GM12873 (cell line): ENCODE results near the gene SORCS2.

Experiments
- TF ChIP-seq, protein P1 (sequence below): IDR thresholded peaks from 2 replicates; pipeline ENCODE4 v1.5.1; 2012; ENCODE audit warnings: low read depth, mild to moderate bottlenecking, moderate library complexity, low read length, control low read depth; ENCODE audit not compliant: insufficient read depth; ENCODE audit errors: missing control alignments

The SORCS2 gene

GRCh38 chr4:7750972-7751371 lies 558.6 kb downstream of the SORCS2 start:
- TF ChIP-seq, protein P1, sequence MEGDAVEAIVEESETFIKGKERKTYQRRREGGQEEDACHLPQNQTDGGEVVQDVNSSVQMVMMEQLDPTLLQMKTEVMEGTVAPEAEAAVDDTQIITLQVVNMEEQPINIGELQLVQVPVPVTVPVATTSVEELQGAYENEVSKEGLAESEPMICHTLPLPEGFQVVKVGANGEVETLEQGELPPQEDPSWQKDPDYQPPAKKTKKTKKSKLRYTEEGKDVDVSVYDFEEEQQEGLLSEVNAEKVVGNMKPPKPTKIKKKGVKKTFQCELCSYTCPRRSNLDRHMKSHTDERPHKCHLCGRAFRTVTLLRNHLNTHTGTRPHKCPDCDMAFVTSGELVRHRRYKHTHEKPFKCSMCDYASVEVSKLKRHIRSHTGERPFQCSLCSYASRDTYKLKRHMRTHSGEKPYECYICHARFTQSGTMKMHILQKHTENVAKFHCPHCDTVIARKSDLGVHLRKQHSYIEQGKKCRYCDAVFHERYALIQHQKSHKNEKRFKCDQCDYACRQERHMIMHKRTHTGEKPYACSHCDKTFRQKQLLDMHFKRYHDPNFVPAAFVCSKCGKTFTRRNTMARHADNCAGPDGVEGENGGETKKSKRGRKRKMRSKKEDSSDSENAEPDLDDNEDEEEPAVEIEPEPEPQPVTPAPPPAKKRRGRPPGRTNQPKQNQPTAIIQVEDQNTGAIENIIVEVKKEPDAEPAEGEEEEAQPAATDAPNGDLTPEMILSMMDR, result no peak

DNA sequence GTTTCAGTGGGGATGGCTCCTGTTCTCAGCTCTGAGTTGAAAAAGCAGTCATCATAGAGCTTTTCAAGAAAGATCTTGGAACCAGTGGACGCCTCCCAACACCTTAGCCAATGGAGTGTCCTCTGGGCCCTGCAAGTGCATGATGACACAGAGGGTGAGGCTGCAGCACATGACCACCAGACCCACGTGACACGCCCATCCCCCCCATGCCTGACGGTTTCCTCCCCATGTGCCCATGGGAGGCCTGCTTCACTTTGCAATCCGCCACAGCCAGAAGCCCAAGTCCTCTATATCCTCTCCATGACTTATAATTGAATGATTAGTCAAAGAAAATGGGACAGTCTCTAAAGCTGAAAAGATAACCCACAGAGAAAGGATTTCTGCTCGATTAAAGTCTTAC lies 560.3 kb downstream of the SORCS2 start:
- TF ChIP-seq, protein P1, result no peak

- TF ChIP-seq, protein P1, result no peak
Observed at GRCh38 chr4:7753271-7753670, 560.9 kb downstream of the SORCS2 start.

GRCh38 chr4:7753931-7754465 lies 561.7 kb downstream of the SORCS2 start:
- TF ChIP-seq, protein P1, result no peak

GRCh38 chr4:7754565-7755262 lies 562.4 kb downstream of the SORCS2 start:
- TF ChIP-seq, protein P1, result no peak

DNA sequence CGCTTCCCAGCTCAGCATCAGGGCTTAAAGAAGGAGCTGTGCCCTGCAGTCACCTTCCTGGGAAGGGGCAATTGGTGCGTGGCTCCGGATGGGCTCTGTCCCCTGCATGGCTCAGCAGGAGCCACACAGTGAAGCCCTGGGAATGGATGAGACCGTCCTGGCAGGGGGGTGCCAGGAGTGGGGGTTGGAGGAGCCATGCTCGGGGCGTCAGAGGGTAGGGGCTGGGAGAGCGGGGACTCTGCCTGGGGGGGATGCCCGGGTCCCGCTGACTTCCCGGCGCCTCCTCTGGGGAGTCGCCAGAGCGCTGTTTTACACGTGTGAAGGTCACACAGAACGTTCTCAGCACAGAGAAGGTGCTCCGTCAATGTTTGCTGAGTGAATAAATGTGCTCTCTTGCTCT lies 563.2 kb downstream of the SORCS2 start:
- TF ChIP-seq, protein P1, result no peak

- TF ChIP-seq, protein P1, result no peak
Observed at GRCh38 chr4:7756071-7756470, 563.7 kb downstream of the SORCS2 start.
